PC-3 (cell line): Measurements from ENCODE around the gene TP53INP2.

Experiments used
- EZH2 ChIP-seq: fragments of 300-600 bp; sonication (generic); IDR thresholded peaks from one replicate; pipeline ENCODE4 v1.6.1; 2017; ENCODE audit warnings: antibody characterized with exemption, mild to moderate bottlenecking, low read length; ENCODE audit not compliant: unreplicated experiment
- EZH2phosphoT487 ChIP-seq: fragments of 300-600 bp; sonication (generic); IDR thresholded peaks from 2 replicates; pipeline ENCODE4 v1.6.1; 2018; ENCODE audit warnings: mild to moderate bottlenecking, antibody characterized with exemption, low read length, borderline replicate concordance
- TF ChIP-seq, protein P1 (sequence below): fragments of 300-600 bp; sonication (generic); conservative IDR thresholded peaks from 2 replicates; pipeline ENCODE4 v1.5.1; 2017; ENCODE audit warnings: antibody characterized with exemption, low read depth, mild to moderate bottlenecking, low read length

DNA sequence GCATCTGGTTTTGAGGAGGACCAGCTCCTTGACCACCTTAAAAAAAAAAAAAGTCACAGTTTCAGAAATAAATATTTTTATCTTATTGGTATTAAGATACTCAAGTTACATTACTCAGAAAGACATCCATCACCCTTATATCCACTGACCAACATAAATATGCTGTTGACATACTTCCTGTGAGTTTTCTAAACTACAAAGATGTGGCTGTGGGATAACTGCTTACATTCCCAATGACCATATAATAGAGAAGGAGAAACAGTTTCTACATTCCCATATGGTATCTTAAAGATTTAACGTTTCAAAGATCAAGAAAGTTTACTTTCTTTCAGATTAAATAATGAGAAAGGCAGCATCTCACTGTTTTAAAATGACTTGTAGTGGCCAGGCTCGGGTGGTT lies 46.3 kb downstream of the TP53INP2 start:
- TF ChIP-seq, protein P1, sequence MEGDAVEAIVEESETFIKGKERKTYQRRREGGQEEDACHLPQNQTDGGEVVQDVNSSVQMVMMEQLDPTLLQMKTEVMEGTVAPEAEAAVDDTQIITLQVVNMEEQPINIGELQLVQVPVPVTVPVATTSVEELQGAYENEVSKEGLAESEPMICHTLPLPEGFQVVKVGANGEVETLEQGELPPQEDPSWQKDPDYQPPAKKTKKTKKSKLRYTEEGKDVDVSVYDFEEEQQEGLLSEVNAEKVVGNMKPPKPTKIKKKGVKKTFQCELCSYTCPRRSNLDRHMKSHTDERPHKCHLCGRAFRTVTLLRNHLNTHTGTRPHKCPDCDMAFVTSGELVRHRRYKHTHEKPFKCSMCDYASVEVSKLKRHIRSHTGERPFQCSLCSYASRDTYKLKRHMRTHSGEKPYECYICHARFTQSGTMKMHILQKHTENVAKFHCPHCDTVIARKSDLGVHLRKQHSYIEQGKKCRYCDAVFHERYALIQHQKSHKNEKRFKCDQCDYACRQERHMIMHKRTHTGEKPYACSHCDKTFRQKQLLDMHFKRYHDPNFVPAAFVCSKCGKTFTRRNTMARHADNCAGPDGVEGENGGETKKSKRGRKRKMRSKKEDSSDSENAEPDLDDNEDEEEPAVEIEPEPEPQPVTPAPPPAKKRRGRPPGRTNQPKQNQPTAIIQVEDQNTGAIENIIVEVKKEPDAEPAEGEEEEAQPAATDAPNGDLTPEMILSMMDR = no peak
- TF ChIP-seq EZH2phosphoT487 = no peak
- TF ChIP-seq EZH2 = no peak
